Pancreas (tissue), 10 donors: ENCODE data around the gene U2SURP. TPM values are rescaled to one million over a fixed set of nuclear protein-coding genes. Genes with fewer than 3 reads are reported as not detected.

Experiments
- ATAC-seq, 4 donors: fragments of 200-7000 bp; cut with Tn5 transposase; one replicate each; pipeline versions ENCODE4 v1.8.0 to v1.9.1; 2020; ENCODE audit warnings: mild to moderate bottlenecking in 4 of 4, moderate library complexity in 4 of 4
- DNase-seq, 6 donors: peaks; one replicate each; pipeline ENCODE4 v3.0.0-alpha.2; 2020
- FAIRE-seq: peaks from 2 replicates; lab custom pipeline; 2012; peaks lifted over from hg19 to GRCh38; lab: Jason Lieb, UNC
- H3K27ac ChIP-seq, 4 donors: fragments of 200-600 bp; sonication (generic); 1 replicate in 3 of 4; 2 replicates in 1 of 4; pipeline versions ENCODE4 v1.5.0 to v1.8.0; 2020
- H3K27me3 ChIP-seq, 4 donors: fragments of 200-600 bp; one replicate each; pipeline ENCODE4 v1.8.0; 2021
- H3K36me3 ChIP-seq, 3 donors: fragments of 200-600 bp; sonication (generic) in 1 of 3; one replicate each; pipeline versions ENCODE4 v1.5.0 to v1.8.0; 2020 to 2021
- H3K4me1 ChIP-seq, 3 donors: fragments of 200-600 bp; one replicate each; pipeline ENCODE4 v1.8.0; 2021
- H3K4me3 ChIP-seq, 4 donors: fragments of 200-600 bp; sonication (generic) in 2 of 4; one replicate each; pipeline versions ENCODE4 v1.5.0 to v1.8.0; 2020 to 2021
- H3K9me3 ChIP-seq, 4 donors: fragments of 200-600 bp; one replicate each; pipeline ENCODE4 v1.8.0; 2021
- CTCF ChIP-seq, 4 donors: fragments of 200-600 bp; sonication (generic) in 3 of 4; IDR thresholded peaks; one replicate each; pipeline versions ENCODE4 v1.5.0 to v1.8.0; 2021; ENCODE audit warnings: antibody characterized with exemption in 4 of 4
- WGBS, 2 donors: extraction: QIAGEN DNeasy Blood & Tissue Kit; methylation state at CpG; one replicate each; pipeline ENCODE4 v1.1.7; 2013; 5-methylcytosine and 5-hydroxymethylcytosine counted together
- intact Hi-C, 3 donors: fragments of 100-400 bp; cut with DNase I; formaldehyde crosslinking; loops; one replicate each; pipeline versions ENCODE4 v1.11.1 to v1.14.2; 2022
- polyA plus RNA-seq, 2 donors: library from polyadenylated mRNA; stranded (reverse); fragments of 200-250 nt; gene quantifications; one replicate each; pipeline ENCODE4 v1.2.3, GENCODE V29; 2013
- total RNA-seq, 6 donors: library from RNA; stranded (reverse); fragmentation: NEBNext Ultra II Directional in 4 of 6; extraction: Animal tissue kit (Norgen Biotek cat#: 25700) in 4 of 6; gene quantifications; one replicate each; pipeline versions ENCODE4 v1.2.1 to v1.2.4, GENCODE V29; 2021 to 2023
- donor health status: healthy with polysubstance abuse.
- donor health status: DM: no; HTN: no; CAD: no; lungs with moderate emphysema.
- donor health status: DM: no; HTN: no; CAD: no.
- donor health status: control.
- donor health status: control.
- donor health status: Bipolar disorder and iron deficiency.
- donor health status: DM: yes; HTN: yes; CAD: no.
- donor health status: DM: no; HTN: no; CAD: no.
- donor health status: DM: no; HTN: no; CAD: no.
- donor health status: DM: yes; HTN: yes; CAD: no.

Gene U2SURP
- total and polyA plus RNA-seq, 8 donors = 19.9 to 48.2 (median 35.1) TPM

DNA sequence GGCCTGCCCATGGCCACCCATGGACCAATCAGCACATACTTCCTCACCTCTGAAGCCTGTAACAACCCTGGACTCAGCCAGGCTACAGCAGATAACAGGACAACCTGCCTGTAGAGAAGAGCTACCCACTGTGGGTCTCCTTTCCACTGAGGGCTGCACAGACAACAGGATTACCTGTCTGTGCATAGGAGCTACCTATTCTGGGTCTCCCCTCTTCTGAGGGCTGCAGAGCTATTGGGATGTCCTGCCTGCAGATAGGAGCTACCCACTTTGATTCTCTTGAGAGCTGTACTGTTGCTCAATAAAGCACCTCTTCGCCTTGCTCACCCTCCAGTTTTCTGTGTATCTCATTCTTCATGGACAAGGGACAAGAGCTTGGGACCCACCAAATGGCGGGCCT, 94.4 kb downstream of the U2SURP start:
- H3K9me3 ChIP-seq = no peaks in the 10 kb centered on the region
- H3K27ac ChIP-seq = no peak overlapping the region
- H3K27me3 ChIP-seq = no peaks in the 10 kb centered on the region
- no peaks in the 10 kb centered on the region for H3K4me1 ChIP-seq
- DNase-seq (no peak), FAIRE-seq (no peak), ATAC-seq (no peak)
- H3K36me3 ChIP-seq = no peaks in the 10 kb centered on the region
- no peak overlapping the region for H3K4me3 ChIP-seq
- 78 to 83% methylated on average over 2 of the region's 2 CpGs for WGBS, 2 donors
- TF ChIP-seq CTCF (IDR thresholded peaks at IDR 0.05) = no peak
- intact Hi-C loops = no loop called here

DNA sequence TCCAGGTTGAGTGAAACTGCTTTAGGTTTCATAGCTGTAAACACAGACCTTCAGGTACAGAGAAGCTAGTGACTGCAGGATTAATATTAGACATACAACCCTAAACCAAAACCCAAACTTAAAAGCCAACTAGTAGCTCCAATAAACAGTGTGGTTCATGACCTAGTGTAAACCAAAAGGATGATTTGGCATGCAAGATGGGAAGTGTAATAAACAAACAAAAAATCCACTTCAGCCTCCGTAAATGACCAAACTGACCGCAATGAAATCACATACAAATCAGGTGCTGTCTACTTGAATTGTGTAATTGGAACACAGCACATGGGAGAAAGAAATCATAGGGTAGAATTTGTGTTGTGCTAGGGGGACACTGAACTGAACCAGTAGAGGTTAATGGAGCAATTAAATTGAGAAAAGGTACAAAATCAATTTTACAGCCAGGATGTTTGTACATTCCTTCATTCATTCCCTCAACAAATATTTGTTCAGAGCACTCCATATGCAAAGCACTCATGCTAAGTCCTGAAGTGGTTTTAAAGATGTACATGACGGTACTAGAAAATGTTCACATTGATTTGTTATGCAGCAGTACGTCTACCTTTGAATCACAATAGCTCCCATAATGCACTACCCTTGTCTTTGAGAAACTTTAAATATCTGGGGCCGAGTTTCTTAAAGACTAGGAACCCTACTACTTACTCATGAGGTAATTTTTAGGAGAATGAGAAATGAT, 96.8 kb downstream of the U2SURP start:
- Histone ChIP-seq H3K4me3 (no peak overlapping the region), H3K27ac (no peak overlapping the region), H3K9me3 (no peaks in the 10 kb centered on the region), H3K4me1 (no peaks in the 10 kb centered on the region), H3K36me3 (no peaks in the 10 kb centered on the region), H3K27me3 (no peaks in the 10 kb centered on the region)
- FAIRE-seq (no peak), DNase-seq (no peak), ATAC-seq (no peak)
- WGBS, 2 donors = 58 to 62% methylated on average over 5 of the region's 5 CpGs
- intact Hi-C loops = no loop called here
- TF ChIP-seq CTCF (IDR thresholded peaks at IDR 0.05) = no peak

- intact Hi-C loops = no loop called here
- no peak for FAIRE-seq
- Histone ChIP-seq H3K27me3 (no peaks in the 10 kb centered on the region), H3K9me3 (no peaks in the 10 kb centered on the region), H3K4me3 (no peak overlapping the region), H3K36me3 (no peaks in the 10 kb centered on the region), H3K27ac (no peak overlapping the region), H3K4me1 (no peaks in the 10 kb centered on the region)
- DNase-seq = no peak
- TF ChIP-seq CTCF (IDR thresholded peaks at IDR 0.05) = no peak
- no peak for ATAC-seq
- 62 to 63% methylated on average over 3 of the region's 3 CpGs for WGBS, 2 donors
Observed at GRCh38 chr3:143099210-143099609, 97.8 kb downstream of the U2SURP start.

GRCh38 chr3:143099690-143100089, 98.3 kb downstream of the U2SURP start:
- intact Hi-C loops = no loop called here
- H3K36me3 ChIP-seq = no peaks in the 10 kb centered on the region
- no peak for FAIRE-seq

More at GRCh38 chr3:143099690-143100089, 98.3 kb downstream of the U2SURP start:
- 50 to 79% methylated on average over 2 of the region's 2 CpGs for WGBS, 2 donors
- no peak overlapping the region for H3K27ac ChIP-seq
- DNase-seq (no peak), ATAC-seq (no peak)
- H3K4me1 ChIP-seq = no peaks in the 10 kb centered on the region
- no peak for TF ChIP-seq CTCF (IDR thresholded peaks at IDR 0.05)
- H3K9me3 ChIP-seq = no peaks in the 10 kb centered on the region
- no peak overlapping the region for H3K4me3 ChIP-seq
- H3K27me3 ChIP-seq = no peaks in the 10 kb centered on the region
